Activated CD4-positive, alpha-beta memory T cell treated with anti-CD3 and anti-CD28 coated beads, Interleukin-2, amount 10 ng/mL, durations not matched to agents 7 days and 5 days (primary cell): ENCODE data around the gene ADAMTS10. TPM values are rescaled to one million over a fixed set of nuclear protein-coding genes. Genes with fewer than 3 reads are reported as not detected.

Experiments
- CTCF ChIA-PET: fragments of 350-600 bp; sonication (Branson Sonifier 250); formaldehyde crosslinking; loops from one replicate; lab custom pipeline; 2021; ENCODE audit warnings: antibody characterized with exemption, inconsistent platforms; lab: Charles Lee
- POLR2A ChIA-PET: fragments of 350-600 bp; sonication (Branson Sonifier 250); formaldehyde crosslinking; loops from one replicate; lab custom pipeline; 2021; ENCODE audit warnings: antibody characterized with exemption; lab: Charles Lee
- DNase-seq: peaks from one replicate; pipeline ENCODE4 v3.0.0-alpha.2; 2020
- H3K27ac Mint-ChIP-seq: one replicate; pipeline ENCODE4 v1.8.0; 2021; ENCODE audit warnings: mild to moderate bottlenecking, mixed read lengths
- H3K27me3 Mint-ChIP-seq: one replicate; pipeline ENCODE4 v1.8.0; 2021; ENCODE audit warnings: mixed read lengths
- H3K36me3 Mint-ChIP-seq: one replicate; pipeline ENCODE4 v1.8.0; 2021; ENCODE audit warnings: low read depth, mixed read lengths
- H3K4me1 Mint-ChIP-seq: one replicate; pipeline ENCODE4 v1.8.0; 2021; ENCODE audit warnings: mixed read lengths
- H3K4me3 Mint-ChIP-seq: one replicate; pipeline ENCODE4 v1.8.0; 2021; ENCODE audit warnings: mild to moderate bottlenecking, mixed read lengths
- H3K9me3 Mint-ChIP-seq: one replicate; pipeline ENCODE4 v1.8.0; 2021; ENCODE audit warnings: mixed read lengths
- total RNA-seq, 2 experiments: library from RNA; stranded (reverse); gene quantifications; one replicate each; pipeline ENCODE4 v1.2.3, GENCODE V29; 2021

The ADAMTS10 gene
- total RNA-seq, 2 experiments from 2014 or later, result 2.6 to 2.8 TPM

DNA sequence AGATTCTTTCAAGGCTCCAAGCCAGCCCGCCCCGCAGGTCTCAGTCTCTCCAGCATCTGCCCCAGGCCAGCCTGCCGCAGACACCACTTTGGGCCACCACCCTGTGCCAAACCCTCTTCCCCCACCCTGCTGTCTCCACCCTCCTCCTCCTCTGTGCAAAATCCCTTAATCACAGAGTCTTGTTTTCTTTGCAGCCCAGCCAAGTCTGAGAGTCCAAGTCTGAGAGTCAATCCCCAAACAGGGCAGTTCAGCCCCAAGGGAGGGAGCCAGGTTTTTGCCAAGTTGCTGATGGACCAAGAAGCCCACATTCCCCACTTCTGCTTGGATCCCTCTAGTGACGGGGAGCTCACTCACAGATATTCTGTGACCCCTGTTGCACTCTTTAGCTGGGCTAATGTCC is 3.1 kb downstream of the ADAMTS10 start:
- POLR2A ChIA-PET, result no interaction called here
- Mint-ChIP-seq H3K27me3 (peaks cover 12% of the 10 kb centered on the region), H3K4me3 (no peak overlapping the region), H3K4me1 (peaks cover 14% of the 10 kb centered on the region), H3K9me3 (peaks cover 12% of the 10 kb centered on the region), H3K36me3 (no peaks in the 10 kb centered on the region), H3K27ac (no peak overlapping the region)
- DNase-seq, result no peak
- CTCF ChIA-PET, result interaction anchor here (1.5 kb wide), 1 partner anchor 9 kb away, joined by 3 read pairs; no protein-coding TSS in a partner anchor

DNA sequence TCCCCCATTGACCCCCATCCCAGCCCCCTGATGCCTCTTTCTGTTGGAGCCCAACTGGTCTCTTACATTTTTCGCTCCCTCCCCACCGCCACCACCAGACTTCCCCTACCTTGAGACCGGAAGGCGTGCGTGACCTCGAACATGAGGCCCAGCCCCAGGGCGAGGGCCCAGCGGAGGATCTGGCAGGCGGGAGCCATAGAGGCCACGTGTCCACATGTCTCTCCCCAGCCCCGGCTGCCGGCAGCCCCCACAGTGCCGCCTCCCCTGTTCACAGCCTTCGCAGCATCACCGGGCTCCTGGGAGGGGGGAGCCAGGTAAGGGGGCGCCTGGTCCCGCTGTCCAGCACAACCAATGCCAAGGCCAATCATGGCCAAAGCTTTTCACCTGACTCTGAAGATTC is 5.0 kb downstream of the ADAMTS10 start:
- H3K9me3 Mint-ChIP-seq, result peaks cover 12% of the 10 kb centered on the region
- no peak for DNase-seq
- no peaks in the 10 kb centered on the region for H3K36me3 Mint-ChIP-seq
- ChIA-PET POLR2A (no interaction called here), CTCF (no interaction called here)
- H3K4me1 Mint-ChIP-seq, result peaks cover 12% of the 10 kb centered on the region
- no peak overlapping the region for H3K4me3 Mint-ChIP-seq
- H3K27ac Mint-ChIP-seq, result no peak overlapping the region
- peaks cover 12% of the 10 kb centered on the region for H3K27me3 Mint-ChIP-seq

DNA sequence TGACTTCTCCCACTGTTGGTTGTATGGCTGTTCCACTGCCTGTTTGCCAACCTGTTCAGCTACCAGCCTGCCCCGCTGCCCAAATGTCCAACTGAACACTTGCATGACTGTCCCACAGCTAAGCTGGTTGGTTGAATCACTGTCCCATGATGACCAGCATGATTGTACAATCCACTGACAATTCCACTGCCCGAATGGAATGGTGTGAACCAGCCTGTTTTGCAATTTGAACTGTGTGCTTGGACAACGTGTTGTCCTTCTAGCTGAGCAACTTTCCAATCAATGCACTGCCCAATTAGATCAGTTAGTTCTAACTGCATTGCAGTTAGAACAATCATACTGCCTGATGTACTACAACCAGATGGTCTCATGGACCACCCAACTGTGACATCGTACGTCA is 8.7 kb downstream of the ADAMTS10 start:
- no peaks in the 10 kb centered on the region for H3K36me3 Mint-ChIP-seq
- H3K9me3 Mint-ChIP-seq, result peaks cover 14% of the 10 kb centered on the region
- no peaks in the 10 kb centered on the region for H3K27me3 Mint-ChIP-seq
- ChIA-PET POLR2A (no interaction called here), CTCF (no interaction called here)
- no peak for DNase-seq
- H3K4me3 Mint-ChIP-seq, result no peak overlapping the region
- no peaks in the 10 kb centered on the region for H3K4me1 Mint-ChIP-seq
- no peak overlapping the region for H3K27ac Mint-ChIP-seq

DNA sequence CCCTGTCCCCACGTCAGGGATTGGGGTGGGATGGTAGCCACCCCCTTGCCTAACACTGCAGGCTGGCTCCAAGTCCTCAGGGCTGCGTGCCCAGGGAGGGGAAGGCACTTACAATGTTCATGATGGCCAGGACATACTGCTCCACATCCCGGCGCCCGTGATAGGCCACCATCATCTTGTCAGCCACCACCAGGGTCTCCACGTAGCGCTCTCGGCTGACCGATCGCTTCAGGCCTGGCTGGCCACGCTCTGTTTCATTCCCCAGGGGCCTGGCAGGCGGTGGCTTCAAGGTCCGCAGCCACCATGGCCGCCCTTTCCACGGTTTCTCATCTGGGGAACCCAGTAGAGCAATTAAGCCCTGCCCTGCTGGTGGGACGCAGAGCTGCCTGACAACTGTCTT is 9.7 kb downstream of the ADAMTS10 start:
- ChIA-PET CTCF (no interaction called here), POLR2A (no interaction called here)
- DNase-seq, result no peak
- Mint-ChIP-seq H3K4me3 (no peak overlapping the region), H3K4me1 (no peaks in the 10 kb centered on the region), H3K27me3 (no peaks in the 10 kb centered on the region), H3K9me3 (peaks cover 12% of the 10 kb centered on the region), H3K36me3 (no peaks in the 10 kb centered on the region), H3K27ac (no peak overlapping the region)

DNA sequence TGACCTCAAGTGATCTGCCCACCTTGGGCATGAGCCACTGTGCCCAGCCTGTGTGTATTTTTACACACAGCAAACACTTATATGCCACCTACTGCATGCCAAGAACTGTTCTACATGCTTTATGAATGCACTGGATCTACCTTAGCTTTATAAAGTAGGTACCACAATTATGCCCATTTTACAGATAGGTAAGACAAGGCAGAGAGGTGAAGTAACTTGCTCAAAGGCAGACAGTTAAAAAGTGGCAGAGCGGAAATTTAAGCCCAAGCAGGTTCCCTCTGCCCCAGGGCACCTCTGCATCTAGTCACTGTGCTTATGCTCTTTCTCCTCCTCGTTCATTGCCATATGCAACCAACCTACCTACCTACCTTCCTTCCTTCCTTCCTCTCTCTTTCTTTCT is 10.5 kb downstream of the ADAMTS10 start:
- POLR2A ChIA-PET, result no interaction called here
- no peaks in the 10 kb centered on the region for H3K27me3 Mint-ChIP-seq
- CTCF ChIA-PET, result no interaction called here
- no peak overlapping the region for H3K27ac Mint-ChIP-seq
- H3K4me3 Mint-ChIP-seq, result no peak overlapping the region
- H3K36me3 Mint-ChIP-seq, result no peaks in the 10 kb centered on the region
- no peaks in the 10 kb centered on the region for H3K4me1 Mint-ChIP-seq
- H3K9me3 Mint-ChIP-seq, result peaks cover 10% of the 10 kb centered on the region
- no peak for DNase-seq

DNA sequence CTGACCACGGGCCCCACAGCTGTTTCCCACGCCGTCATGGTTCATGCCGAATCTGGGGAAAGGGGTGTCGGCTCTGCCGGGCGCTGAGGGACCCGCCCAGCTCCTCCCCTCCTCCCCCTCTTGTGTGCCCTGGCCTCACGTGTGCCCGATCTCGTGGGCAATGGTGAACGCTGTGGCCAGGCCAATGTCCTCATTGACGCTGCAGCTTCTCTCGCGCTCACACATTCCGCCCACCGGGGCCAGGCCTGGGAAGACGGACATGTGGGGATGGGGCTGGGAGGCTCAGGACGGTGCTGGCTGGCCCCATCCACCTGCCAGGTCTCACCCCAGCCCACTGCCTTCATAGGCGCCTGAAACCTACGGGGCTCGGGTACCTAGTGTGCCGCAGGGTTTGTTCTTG is 14.3 kb downstream of the ADAMTS10 start:
- Mint-ChIP-seq H3K9me3 (peaks cover 21% of the 10 kb centered on the region), H3K36me3 (peaks cover 6% of the 10 kb centered on the region), H3K27ac (no peak overlapping the region), H3K27me3 (peaks cover 6% of the 10 kb centered on the region), H3K4me3 (no peak overlapping the region), H3K4me1 (peaks cover 11% of the 10 kb centered on the region)
- POLR2A ChIA-PET, result no interaction called here
- no peak for DNase-seq
- CTCF ChIA-PET, result interaction anchor here (6.9 kb wide), 1 partner anchor 15 kb away, joined by 41 read pairs; no protein-coding TSS in a partner anchor

DNA sequence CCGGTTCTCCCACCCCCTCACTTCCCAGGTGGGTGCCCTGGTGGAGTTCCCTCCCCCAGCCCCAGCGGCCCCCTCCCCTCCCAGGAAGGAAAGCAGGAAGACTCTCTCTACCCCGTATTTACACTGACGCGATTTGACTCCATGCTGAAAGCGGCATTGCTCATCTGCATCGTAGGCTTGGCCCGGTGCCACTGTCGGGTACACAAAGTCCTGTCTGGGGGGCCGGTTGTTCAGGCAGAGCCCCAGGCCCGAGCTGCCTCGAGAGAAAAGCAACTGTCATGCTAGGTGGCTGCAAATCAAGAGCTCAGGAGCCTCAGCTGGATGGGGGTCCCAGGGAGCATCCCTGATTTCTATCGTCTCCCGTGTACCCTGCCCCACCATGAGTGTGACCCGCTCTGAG is 14.9 kb downstream of the ADAMTS10 start:
- Mint-ChIP-seq H3K36me3 (peaks cover 6% of the 10 kb centered on the region), H3K4me3 (no peak overlapping the region), H3K27ac (no peak overlapping the region), H3K9me3 (peaks cover 21% of the 10 kb centered on the region), H3K4me1 (peaks cover 11% of the 10 kb centered on the region), H3K27me3 (peaks cover 9% of the 10 kb centered on the region)
- no peak for DNase-seq
- CTCF ChIA-PET, result interaction anchor here (6.9 kb wide), 1 partner anchor 14 kb away, joined by 41 read pairs; no protein-coding TSS in a partner anchor
- POLR2A ChIA-PET, result no interaction called here

DNA sequence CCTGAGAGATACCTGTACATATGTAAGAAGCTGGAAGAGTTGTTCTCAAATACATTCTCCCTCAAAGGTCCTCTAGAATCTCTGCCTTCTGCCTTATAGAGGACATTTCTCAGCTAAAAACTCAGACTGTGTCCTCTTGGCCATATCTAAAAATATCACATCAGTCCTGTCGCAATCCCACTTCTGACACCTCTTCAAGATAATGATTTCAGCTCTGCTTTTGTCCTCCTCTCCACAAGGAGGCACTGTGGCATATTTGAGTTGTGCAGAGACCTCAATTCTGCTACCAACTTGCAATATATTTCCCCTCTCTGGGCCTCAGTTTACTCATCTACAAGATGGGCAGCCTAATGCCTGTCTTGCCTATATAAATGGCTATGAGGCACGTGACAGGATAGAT is 16.6 kb downstream of the ADAMTS10 start:
- Mint-ChIP-seq H3K27me3 (peaks cover 9% of the 10 kb centered on the region), H3K36me3 (peaks cover 6% of the 10 kb centered on the region), H3K4me3 (no peak overlapping the region), H3K9me3 (peaks cover 21% of the 10 kb centered on the region), H3K4me1 (peaks cover 11% of the 10 kb centered on the region), H3K27ac (no peak overlapping the region)
- POLR2A ChIA-PET, result no interaction called here
- CTCF ChIA-PET, result interaction anchor here (1.3 to 6.9 kb wide), 4 partner anchors 13 to 107 kb away, joined by 4 to 41 read pairs (median 6); no protein-coding TSS in a partner anchor
- DNase-seq, result no peak

DNA sequence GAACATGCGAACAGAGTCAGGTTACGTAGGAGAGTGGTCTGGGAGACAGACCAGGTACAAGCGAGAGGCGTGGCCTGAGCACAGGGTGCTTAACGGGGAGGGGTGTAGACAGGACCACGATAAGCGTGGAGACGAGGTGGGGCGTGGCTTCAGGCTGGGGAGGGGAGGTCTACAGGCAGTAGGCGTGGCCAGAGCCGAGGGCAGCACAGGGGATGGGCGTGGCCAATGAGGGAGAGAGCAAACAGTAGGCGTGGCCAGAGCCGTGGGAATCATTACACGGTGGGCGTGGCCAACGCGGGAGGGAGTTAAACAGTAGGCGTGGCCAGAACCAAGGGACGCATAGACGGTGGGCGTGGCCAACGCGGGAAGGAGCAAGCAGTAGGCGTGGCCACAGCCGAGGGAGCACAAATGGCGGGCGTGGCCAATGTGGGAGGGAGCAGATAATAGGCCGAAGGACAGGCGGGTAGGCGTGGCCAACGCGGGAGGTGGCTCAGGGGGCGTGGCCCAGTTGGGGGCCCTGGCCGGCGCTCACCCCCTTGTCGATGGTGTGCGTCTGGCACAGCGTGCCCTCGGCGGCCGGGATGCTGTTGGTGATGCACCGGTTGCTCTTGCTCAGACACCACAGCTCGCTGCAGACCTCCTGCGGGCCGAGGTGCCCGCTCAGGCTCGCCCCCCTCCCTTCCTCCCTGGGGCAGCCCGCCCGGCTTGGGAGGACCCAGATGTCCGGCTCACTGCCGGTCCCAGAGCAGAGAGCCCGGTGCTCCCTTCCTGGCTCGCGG is 18.1 kb downstream of the ADAMTS10 start:
- Mint-ChIP-seq H3K36me3 (peaks cover 6% of the 10 kb centered on the region), H3K4me1 (peaks cover 11% of the 10 kb centered on the region), H3K4me3 (peak overlapping the region; percentile 48), H3K9me3 (peaks cover 20% of the 10 kb centered on the region), H3K27ac (no peak overlapping the region), H3K27me3 (peaks cover 9% of the 10 kb centered on the region)
- peak; percentile 84 for DNase-seq
- ChIA-PET CTCF (interaction anchor here (1.6 to 6.9 kb wide), 3 partner anchors 11 to 102 kb away, joined by 4 to 41 read pairs (median 5); no protein-coding TSS in a partner anchor), POLR2A (interaction anchor here (1.1 kb wide), 1 partner anchor 10 kb away, joined by 4 read pairs; no protein-coding TSS in a partner anchor)

DNA sequence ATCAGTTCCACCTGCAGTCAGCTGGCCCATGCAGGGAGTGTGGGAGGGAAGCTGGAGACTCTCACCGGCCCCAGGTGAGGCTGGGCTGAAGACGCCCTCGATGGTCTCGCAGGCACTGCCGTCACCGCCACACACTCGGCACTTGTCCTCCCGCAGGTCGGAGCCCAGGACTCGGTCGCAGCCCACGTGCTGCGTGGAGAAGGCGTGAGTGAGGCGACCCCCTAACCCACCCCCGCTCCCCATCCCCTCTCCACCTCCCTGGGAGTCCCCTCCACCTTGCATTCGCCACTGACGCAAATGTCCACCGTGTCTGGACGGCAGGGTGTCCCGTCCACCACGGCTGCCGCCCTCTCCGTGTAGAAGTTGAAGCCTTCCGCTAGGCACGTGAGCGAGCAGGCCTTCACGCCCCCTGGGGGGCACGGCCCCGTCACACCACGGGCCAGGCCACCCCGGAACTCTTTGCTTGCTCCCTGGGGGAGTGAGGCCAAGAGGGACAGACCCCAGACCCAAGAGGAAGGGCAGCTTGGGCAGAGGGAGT is 21.3 kb downstream of the ADAMTS10 start:
- peaks cover 9% of the 10 kb centered on the region for H3K27me3 Mint-ChIP-seq
- CTCF ChIA-PET, result no interaction called here
- DNase-seq, result no peak
- peaks cover 12% of the 10 kb centered on the region for H3K4me1 Mint-ChIP-seq
- POLR2A ChIA-PET, result no interaction called here
- H3K27ac Mint-ChIP-seq, result no peak overlapping the region
- H3K4me3 Mint-ChIP-seq, result no peak overlapping the region
- H3K36me3 Mint-ChIP-seq, result peaks cover 3% of the 10 kb centered on the region
- peaks cover 13% of the 10 kb centered on the region for H3K9me3 Mint-ChIP-seq

DNA sequence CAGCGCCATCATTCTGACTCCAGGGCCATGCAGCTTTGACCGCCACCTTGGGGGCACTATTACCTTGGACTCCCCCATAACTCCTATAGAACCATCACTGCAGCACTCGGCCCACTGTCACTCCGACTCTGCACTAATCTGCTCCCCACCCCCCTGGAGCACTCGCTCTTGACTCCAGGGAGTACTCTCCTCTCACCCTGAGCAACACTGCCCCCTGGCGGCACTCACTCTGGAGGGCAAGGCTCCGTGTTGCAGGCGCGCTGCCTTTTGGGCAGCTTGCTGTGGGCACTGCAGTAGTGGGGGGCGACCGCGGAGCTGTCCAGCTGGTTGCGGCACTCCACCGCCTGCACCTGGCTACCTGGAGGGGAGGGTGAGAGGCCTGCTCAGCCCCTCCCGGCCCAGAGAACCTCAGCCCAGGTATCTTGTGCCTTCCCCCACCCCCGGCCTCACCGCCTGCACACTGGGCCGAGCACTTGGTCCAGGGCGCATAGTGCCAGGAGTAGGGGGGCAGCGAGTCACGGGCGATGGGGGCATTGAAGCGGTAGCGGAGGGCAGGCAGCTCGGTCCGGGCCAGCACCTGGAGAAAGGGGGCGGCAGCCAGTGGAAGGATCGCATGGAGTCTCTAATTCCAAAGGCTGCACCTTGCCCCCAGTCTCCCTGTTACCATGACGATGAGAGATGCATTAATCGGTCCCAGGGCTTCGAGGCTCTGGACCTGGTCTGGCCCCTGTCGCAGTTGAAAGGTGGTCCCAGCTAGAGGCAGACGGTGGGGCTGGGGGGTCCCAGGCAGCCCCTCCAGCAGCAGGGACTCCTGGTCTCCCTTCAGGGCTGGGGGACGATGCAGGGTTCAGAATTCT is 24.4 kb downstream of the ADAMTS10 start:
- POLR2A ChIA-PET, result no interaction called here
- H3K27me3 Mint-ChIP-seq, result peaks cover 3% of the 10 kb centered on the region
- CTCF ChIA-PET, result interaction anchor here (0.6 to 2.8 kb wide), 5 partner anchors 8 to 233 kb away, joined by 4 to 12 read pairs (median 5); partner anchors contain the start of genes MARCHF2 and MYO1F

DNA sequence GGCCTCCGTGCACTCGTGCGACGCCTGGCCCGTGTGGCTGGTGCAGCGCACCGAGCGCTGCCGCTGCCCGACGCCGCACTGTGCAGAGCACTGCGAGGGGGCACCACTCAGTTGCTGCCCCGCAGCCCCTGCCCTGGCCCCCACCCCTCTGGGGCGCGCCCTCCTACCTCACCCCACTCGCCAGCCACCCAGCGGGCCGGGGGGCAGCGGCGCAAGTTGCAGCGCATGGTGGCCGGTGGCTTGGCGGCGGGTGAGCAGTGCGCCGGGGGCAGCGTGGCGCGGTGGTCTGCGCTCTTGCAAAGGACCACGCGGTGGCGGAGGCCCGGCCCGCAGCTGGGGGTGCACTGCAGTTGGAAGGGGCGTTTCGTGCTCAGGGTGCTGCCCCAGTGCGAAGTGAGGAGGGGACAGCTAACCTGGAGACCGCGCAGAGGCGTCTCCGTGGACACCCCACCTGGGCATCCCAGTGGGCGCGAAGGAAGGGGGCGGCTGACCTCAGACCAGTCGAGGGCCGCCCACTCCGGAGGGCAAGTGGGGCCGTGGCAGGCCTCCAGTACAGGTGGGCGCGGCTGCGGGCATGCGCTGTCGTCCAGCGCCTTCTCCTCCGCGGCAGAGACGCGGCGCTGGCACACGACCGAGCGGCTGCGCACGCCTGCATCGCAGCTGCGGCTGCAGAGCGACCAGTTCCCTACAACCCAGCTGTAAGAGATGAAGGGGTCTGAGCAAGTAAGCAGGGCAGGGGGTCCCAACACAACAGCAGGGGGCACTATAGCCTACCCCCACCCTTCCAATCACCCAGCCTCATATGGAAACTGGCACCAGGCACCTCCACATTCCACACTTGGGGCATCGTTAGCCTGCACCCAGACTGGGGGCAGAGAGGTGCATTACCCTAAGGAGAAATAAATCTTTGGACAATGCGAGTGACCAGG is 25.3 kb downstream of the ADAMTS10 start:
- H3K4me3 Mint-ChIP-seq, result no peak overlapping the region
- ChIA-PET CTCF (interaction anchor here (1.4 to 2.8 kb wide), 2 partner anchors 114 to 172 kb away, joined by 5 to 12 read pairs; partner anchors contain the start of gene MARCHF2), POLR2A (no interaction called here)
- no peak for DNase-seq
- no peaks in the 10 kb centered on the region for H3K27me3 Mint-ChIP-seq
- H3K36me3 Mint-ChIP-seq, result no peaks in the 10 kb centered on the region
- peaks cover 7% of the 10 kb centered on the region for H3K4me1 Mint-ChIP-seq
- no peak overlapping the region for H3K27ac Mint-ChIP-seq
- H3K9me3 Mint-ChIP-seq, result no peaks in the 10 kb centered on the region

More for the DNA sequence above, 24.4 kb downstream of the ADAMTS10 start:
- peaks cover 3% of the 10 kb centered on the region for H3K4me1 Mint-ChIP-seq
- no peaks in the 10 kb centered on the region for H3K36me3 Mint-ChIP-seq
- no peaks in the 10 kb centered on the region for H3K9me3 Mint-ChIP-seq
- H3K4me3 Mint-ChIP-seq, result no peak overlapping the region
- no peak overlapping the region for H3K27ac Mint-ChIP-seq
- peak; percentile 76 for DNase-seq
